Left cardiac atrium (tissue), 4 donors: ENCODE data around the gene RNF214. TPM values are rescaled to one million over a fixed set of nuclear protein-coding genes. Genes with fewer than 3 reads are reported as not detected.
"Not testable (repeated sequence)": the region's sequence is repeated elsewhere in the genome, so short reads cannot be mapped to it uniquely, and the experiment has no call there.

Experiments
- ATAC-seq, 2 donors: fragments of 200-7000 bp; cut with Tn5 transposase; one replicate each; pipeline ENCODE4 v1.9.1; 2020; ENCODE audit warnings: mild to moderate bottlenecking in 2 of 2, moderate library complexity in 2 of 2
- DNase-seq: peaks from one replicate; pipeline ENCODE4 v3.0.0-alpha.2; 2020
- intact Hi-C, 2 donors: fragments of 100-400 bp; cut with DNase I; formaldehyde crosslinking; loops; one replicate each; pipeline versions ENCODE4 v1.14.1 to v1.15.1; 2022 to 2023
- total RNA-seq, 2 donors: library from RNA; stranded (reverse); fragmentation: NEBNext Ultra II Directional; extraction: Animal tissue kit (Norgen Biotek cat#: 25700); gene quantifications; one replicate each; pipeline ENCODE4 v1.2.1, GENCODE V29; 2021
- donor health status: DM: no; HTN: yes; CAD: no.
- donor health status: DM: no; HTN: yes; CAD: no; lungs with severe emphysema.
- donor health status: DM: yes; HTN: yes; CAD: no.
- donor health status: Dilated cardiomyopathy.

Gene RNF214
- total RNA-seq, 2 donors from 2014 or later, result 20.3 to 21.0 TPM

GRCh38 chr11:117208710-117209109 lies 23.8 kb upstream of the RNF214 start:
- DNase-seq, result not testable (repeated sequence)
- intact Hi-C loops, result loop anchor here (2.0 to 5.0 kb wide), 2 partner anchors 76 kb away; no protein-coding TSS in a partner anchor
- ATAC-seq, result peak in 1 of 2 donors; percentile 2

DNA sequence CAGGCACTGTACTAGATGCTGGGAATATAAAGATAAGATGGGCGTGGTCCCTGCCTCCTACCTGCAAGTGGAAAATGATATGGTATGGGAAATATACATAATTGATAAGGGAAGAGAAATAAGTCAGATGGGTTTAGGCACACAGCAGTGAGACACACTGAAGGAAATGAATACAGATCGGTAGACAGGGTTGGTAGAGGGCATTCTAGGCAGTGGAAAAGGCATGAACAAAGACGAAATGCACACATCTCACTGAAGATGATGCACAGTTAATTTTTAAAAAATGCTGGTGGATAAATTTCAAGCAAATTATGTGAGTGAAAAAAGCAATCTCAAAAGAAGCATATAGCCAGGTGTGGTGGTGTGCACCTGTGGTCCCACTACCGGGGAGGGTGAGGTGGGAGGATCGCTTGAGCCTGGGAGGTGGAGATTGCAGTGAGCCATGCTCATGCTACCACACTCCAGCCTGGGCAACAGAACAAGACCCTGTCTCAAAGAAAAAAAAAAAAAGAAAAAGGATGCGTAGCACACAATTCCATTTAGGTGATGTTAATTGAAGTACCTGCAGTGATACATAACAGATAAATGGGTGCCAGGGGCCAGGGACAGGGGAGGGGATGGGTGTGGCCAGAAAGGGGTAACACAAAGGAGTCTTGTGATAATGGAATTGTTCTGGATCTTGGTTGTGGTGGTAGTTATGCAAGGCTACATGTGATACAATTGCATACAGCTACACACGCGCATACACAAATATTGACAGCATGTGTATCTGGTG lies 22.9 kb upstream of the RNF214 start:
- not testable (repeated sequence) for ATAC-seq, DNase-seq
- intact Hi-C loops, result loop anchor here (2.0 to 5.0 kb wide), 2 partner anchors 77 kb away; no protein-coding TSS in a partner anchor

DNA sequence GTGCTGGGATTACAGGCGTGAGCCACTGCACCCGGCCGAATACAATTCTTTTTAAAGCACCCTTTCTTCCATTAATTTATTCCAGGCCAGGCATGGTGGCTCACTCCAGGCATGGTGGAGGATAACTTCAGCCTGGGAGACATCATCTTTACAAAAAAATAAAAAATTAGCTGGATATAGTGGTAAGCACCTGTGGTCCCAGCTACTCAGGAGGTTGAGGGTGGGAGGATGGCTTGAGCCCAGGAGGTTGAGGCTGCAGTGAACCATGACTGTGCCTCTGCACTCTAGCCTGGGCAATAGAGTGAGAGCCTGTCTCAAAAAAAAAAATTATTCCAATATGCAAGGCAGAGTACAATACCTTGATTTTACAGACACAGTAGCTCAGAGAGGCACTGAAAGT lies 21.9 kb upstream of the RNF214 start:
- DNase-seq (no peak), ATAC-seq (no peak)
- intact Hi-C loops, result no loop called here

DNA sequence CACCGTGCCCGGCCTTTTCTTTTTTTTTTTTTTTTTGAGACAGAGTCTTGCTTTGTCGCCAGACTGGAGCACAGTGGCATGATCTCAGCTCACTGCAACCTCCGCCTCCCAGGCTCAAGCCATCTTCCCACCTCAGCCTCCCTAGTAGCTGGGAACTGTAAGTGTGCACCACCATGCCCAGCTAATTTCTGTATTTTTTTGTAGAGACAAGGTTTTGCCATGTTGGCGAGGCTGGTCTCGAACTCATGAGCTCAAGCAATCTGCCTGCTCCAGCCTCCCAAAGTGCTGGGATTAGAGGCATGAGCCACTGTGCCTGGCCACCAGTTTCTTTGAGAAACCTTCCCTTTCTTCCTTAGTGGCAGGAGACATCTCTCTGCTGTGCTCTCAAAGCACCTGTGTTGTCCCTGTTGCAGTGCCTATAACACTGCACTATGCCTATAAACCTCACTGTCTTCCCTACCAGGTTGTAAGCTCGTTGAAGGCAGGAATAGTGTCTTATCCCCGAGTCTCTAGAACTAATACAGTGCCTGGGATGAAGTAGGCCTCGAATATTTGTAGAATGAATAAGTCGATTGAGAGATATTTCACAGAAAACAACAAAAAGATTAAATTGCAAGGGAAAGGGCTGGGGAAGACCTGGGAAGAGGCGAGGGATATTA lies 19.6 kb upstream of the RNF214 start:
- ATAC-seq (no peak), DNase-seq (no peak)
- intact Hi-C loops, result no loop called here

- DNase-seq (peak; percentile 5), ATAC-seq (no peak)
- intact Hi-C loops, result no loop called here
Measured at GRCh38 chr11:117214404-117215110, 17.9 kb upstream of the RNF214 start.

- DNase-seq (peak; percentile 69), ATAC-seq (peak; percentile 3 to 4)
- intact Hi-C loops, result no loop called here
Measured at GRCh38 chr11:117217141-117218084, 15.1 kb upstream of the RNF214 start.

- intact Hi-C loops, result no loop called here
- ATAC-seq (peak; percentile 4 to 18), DNase-seq (peak; percentile 64)
Measured at GRCh38 chr11:117218133-117218915, 14.1 kb upstream of the RNF214 start.

DNA sequence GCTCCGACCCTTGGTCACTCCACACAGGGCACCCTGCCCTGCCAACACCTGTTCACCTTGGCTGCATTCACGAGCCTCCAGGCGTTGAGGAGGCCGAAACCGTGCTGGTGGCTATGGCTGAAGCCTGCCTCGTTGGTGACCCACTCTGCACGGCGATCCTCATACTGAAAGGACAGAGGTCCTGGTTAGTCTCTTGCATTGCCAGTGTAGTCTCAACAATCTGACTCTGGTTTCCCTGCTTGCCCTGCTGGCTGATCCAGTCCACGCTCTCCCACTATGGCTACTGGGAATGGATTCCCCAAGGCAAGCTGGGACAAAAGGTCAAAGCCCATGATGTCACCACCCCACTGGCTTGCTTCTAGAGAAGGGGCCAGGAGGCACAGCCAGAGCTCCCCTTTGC lies 13.5 kb upstream of the RNF214 start:
- no peak for DNase-seq
- intact Hi-C loops, result no loop called here
- no peak for ATAC-seq

GRCh38 chr11:117219455-117219854 lies 13.0 kb upstream of the RNF214 start:
- intact Hi-C loops, result no loop called here
- DNase-seq, result no peak
- no peak for ATAC-seq

DNA sequence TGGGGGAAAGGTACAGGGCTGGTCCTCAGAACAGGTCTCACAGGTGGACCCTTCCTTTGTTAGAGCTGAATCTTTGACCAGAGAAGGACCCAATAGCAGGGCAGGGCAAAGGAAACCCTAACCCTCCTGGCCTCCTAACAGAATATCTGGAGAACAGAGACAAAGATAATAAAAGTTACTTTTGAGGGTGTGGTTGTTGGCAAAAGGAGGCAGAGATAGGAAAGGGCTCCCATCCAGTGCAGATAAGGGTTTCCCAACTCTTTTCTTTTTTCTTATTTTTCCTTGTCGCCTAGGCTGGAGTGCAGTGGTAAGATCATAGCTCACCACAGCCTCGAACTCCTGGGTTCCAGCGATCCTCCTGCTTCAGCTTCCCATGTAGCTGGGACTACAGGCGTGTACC lies 12.5 kb upstream of the RNF214 start:
- DNase-seq (no peak), ATAC-seq (no peak)
- intact Hi-C loops, result loop anchor here (5.0 to 10.0 kb wide), 4 partner anchors 43 to 435 kb away; partner anchors contain the start of genes SIDT2 (in 1 of the 2) and ZPR1 (in 1 of the 2)

DNA sequence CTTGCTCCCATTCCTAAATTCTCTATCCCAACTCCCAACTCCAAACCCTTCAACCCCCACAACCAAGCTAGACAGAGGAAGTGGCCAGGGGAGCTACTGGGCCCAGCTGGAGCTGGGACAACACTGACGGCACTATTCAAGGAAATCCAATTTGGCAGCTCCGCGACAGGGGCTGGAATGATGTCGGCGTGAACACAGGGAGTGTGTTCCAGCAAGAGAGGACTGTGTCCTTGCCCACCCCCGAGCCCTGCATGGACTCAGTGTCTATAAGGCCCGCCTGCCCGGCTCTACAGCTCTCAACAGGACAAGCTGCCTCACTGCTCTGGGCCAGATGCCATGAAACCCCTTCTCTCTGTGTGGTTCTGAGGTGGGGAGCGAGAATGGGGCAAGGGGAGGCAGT lies 11.9 kb upstream of the RNF214 start:
- peak; percentile 87 for DNase-seq
- intact Hi-C loops, result loop anchor here (5.0 to 10.0 kb wide), 4 partner anchors 43 to 436 kb away; partner anchors contain the start of genes SIDT2 (in 1 of the 2) and ZPR1 (in 1 of the 2)
- ATAC-seq, result peak; percentile 60 to 68

DNA sequence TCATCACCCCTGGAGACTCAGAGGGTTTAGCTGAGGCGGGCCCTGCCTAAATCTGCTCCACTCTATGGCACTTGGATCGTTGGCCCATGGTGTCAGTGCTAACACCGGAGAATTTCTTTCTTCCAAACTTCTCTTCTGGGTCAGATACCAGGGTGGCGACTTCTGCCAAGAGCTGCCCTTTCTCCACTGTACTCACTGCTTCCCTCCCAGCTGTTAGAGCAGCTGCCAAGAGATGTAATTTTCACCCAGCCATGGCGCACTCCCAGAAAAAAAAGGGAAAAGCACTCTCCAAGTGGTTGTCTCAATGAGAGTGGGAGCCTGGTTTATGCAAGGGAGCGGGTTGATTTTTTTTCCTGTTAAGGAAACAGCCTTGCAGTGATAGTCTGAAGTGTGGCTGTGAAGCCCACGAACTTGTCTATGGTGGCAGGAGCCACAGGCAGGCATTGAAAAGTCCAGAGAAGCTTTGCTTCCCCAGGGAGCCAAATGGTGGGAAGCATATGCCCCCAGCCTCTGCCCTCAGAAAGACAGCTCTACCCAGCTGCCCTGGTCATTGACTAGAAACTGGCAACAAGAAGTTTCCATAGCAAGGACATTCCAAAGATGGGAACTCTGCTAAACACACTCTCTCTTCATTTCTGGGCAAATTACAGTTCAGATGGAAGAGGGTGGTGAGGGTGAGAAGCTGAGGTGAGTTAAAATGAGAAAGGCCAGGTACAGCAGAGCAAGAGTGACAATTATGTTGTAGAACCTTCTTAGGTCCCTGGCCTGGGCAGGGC lies 11.3 kb upstream of the RNF214 start:
- intact Hi-C loops, result loop anchor here (5.0 to 10.0 kb wide), 4 partner anchors 44 to 436 kb away; partner anchors contain the start of genes SIDT2 (in 1 of the 2) and ZPR1 (in 1 of the 2)
- peak; percentile 59 to 64 for ATAC-seq
- DNase-seq, result peak; percentile 69

- DNase-seq (peak; percentile 82), ATAC-seq (peak; percentile 23 to 57)
- intact Hi-C loops, result loop anchor here (5.0 to 10.0 kb wide), 4 partner anchors 45 to 437 kb away; partner anchors contain the start of genes SIDT2 (in 1 of the 2) and ZPR1 (in 1 of the 2)
Measured at GRCh38 chr11:117221775-117222517, 10.5 kb upstream of the RNF214 start.

DNA sequence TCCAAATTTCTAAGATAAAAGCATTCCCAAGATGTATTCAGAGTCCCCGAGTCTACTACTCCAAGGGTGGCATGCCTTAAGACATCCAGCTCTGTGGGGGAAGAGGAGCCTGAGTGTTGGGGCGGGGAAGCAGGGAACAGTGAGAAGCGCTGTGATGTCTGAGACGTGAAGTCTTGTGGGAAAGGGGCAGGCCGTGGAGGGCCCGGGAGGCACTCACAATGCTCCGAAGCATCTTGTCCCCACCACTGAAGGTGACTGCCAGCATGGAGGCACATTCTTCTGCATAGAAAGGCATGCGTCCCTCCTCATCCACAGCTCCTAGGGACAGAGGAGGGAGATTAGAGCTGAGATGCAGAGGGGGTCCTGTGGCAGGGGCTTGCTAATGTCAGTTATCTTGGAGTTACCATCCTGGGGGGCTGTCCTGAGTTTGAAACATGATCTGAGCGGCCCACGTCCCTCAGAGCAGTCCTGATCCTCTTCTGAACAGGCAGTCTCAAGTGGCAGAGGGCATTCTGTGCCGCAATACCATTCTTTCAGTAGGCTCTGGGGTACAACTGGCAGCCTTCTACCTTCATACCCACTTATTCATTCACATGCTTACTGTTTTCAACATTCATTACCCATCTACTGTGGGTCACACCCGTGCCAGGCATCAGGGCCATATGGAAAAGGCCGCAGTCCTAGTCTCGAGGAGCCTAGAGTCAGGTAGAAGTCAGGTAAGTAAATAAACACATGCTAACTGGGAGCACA lies 9.3 kb upstream of the RNF214 start:
- DNase-seq (no peak), ATAC-seq (no peak)
- intact Hi-C loops, result loop anchor here (5.0 to 10.0 kb wide), 4 partner anchors 46 to 438 kb away; partner anchors contain the start of genes SIDT2 (in 1 of the 2) and ZPR1 (in 1 of the 2)
